Measurements from ENCODE around the gene PAAF1.
"Not testable (repeated sequence)": the region's sequence is repeated elsewhere in the genome, so short reads cannot be mapped to it uniquely, and the experiment has no call there.

Gene PAAF1

GRCh38 chr11:73880449-73880848 is 3.6 kb downstream of the PAAF1 start:
- not testable (repeated sequence) for DNase-seq (ENCODE audit: low read depth in 2 of 2, low spot score in 1 of 2)

GRCh38 chr11:73883856-73884255 is 7.1 kb downstream of the PAAF1 start:
- no peak for DNase-seq (ENCODE audit: low read depth in 2 of 2, low spot score in 1 of 2)

GRCh38 chr11:73888244-73888643 is 11.4 kb downstream of the PAAF1 start:
- no peak for DNase-seq (ENCODE audit: low read depth in 2 of 2, low spot score in 1 of 2)

- DNase-seq (ENCODE audit: low read depth in 2 of 2, low spot score in 1 of 2), result no peak
Measured at GRCh38 chr11:73889019-73889418, 12.2 kb downstream of the PAAF1 start.

- DNase-seq (ENCODE audit: low read depth in 2 of 2, low spot score in 1 of 2), result no peak
Measured at GRCh38 chr11:73889536-73889935, 12.7 kb downstream of the PAAF1 start.

- DNase-seq (ENCODE audit: low read depth in 2 of 2, low spot score in 1 of 2), result no peak
Measured at GRCh38 chr11:73893041-73893440, 16.2 kb downstream of the PAAF1 start.

GRCh38 chr11:73894725-73895335 is 18.0 kb downstream of the PAAF1 start:
- DNase-seq (ENCODE audit: low read depth in 2 of 2, low spot score in 1 of 2), result no peak

- DNase-seq (ENCODE audit: low read depth in 2 of 2, low spot score in 1 of 2), result no peak
Measured at GRCh38 chr11:73902303-73902702, 25.5 kb downstream of the PAAF1 start.

GRCh38 chr11:73907191-73907590 is 30.4 kb downstream of the PAAF1 start:
- DNase-seq (ENCODE audit: low read depth in 2 of 2, low spot score in 1 of 2), result no peak

GRCh38 chr11:73912026-73912425 is 35.2 kb downstream of the PAAF1 start:
- no peak for DNase-seq (ENCODE audit: low read depth in 2 of 2, low spot score in 1 of 2)

- no peak for DNase-seq (ENCODE audit: low read depth in 2 of 2, low spot score in 1 of 2)
Measured at GRCh38 chr11:73913472-73913871, 36.7 kb downstream of the PAAF1 start.

- DNase-seq (ENCODE audit: low read depth in 2 of 2, low spot score in 1 of 2), result no peak
Measured at GRCh38 chr11:73914284-73914683, 37.5 kb downstream of the PAAF1 start.

GRCh38 chr11:73916435-73916834 is 39.6 kb downstream of the PAAF1 start:
- no peak for DNase-seq (ENCODE audit: low read depth in 2 of 2, low spot score in 1 of 2)

- no peak for DNase-seq (ENCODE audit: low read depth in 2 of 2, low spot score in 1 of 2)
Measured at GRCh38 chr11:73921180-73921579, 44.4 kb downstream of the PAAF1 start.

GRCh38 chr11:73929388-73929787 is 52.6 kb downstream of the PAAF1 start:
- DNase-seq (ENCODE audit: low read depth in 2 of 2, low spot score in 1 of 2), result no peak

GRCh38 chr11:73931039-73931645 is 54.3 kb downstream of the PAAF1 start:
- no peak for DNase-seq (ENCODE audit: low read depth in 2 of 2, low spot score in 1 of 2)

- no peak for DNase-seq (ENCODE audit: low read depth in 2 of 2, low spot score in 1 of 2)
Measured at GRCh38 chr11:73931951-73932350, 55.2 kb downstream of the PAAF1 start.

- DNase-seq (ENCODE audit: low read depth in 2 of 2, low spot score in 1 of 2), result no peak
Measured at GRCh38 chr11:73932781-73933180, 56.0 kb downstream of the PAAF1 start.

GRCh38 chr11:73936047-73936446 is 59.2 kb downstream of the PAAF1 start:
- not testable (repeated sequence) for DNase-seq (ENCODE audit: low read depth in 2 of 2, low spot score in 1 of 2)

GRCh38 chr11:73939096-73939495 is 62.3 kb downstream of the PAAF1 start:
- DNase-seq (ENCODE audit: low read depth in 2 of 2, low spot score in 1 of 2), result no peak

- DNase-seq (ENCODE audit: low read depth in 2 of 2, low spot score in 1 of 2), result no peak
Measured at GRCh38 chr11:73940801-73941570, 64.2 kb downstream of the PAAF1 start.

- no peak for DNase-seq (ENCODE audit: low read depth in 2 of 2, low spot score in 1 of 2)
Measured at GRCh38 chr11:73942010-73942409, 65.2 kb downstream of the PAAF1 start.

All from stimulated activated CD8-positive, alpha-beta memory T cell treated with anti-CD3 and anti-CD28 coated beads, Interleukin-4, amount 100 ng/mL, for 4 hours (primary cell).